ENCODE measurements around the gene PTPRS. TPM values are rescaled to one million over a fixed set of nuclear protein-coding genes. Genes with fewer than 3 reads are reported as not detected.

The PTPRS gene
- total RNA-seq, 1 donor from 2014 or later, result 163 TPM

- DNase-seq (ENCODE audit: low spot score), result no peak
Observed at GRCh38 chr19:5309438-5310204, 31.0 kb downstream of the PTPRS start.

- peak; percentile 90 for DNase-seq (ENCODE audit: low spot score)
Observed at GRCh38 chr19:5308451-5309437, 31.9 kb downstream of the PTPRS start.

GRCh38 chr19:5307655-5308054 is 33.0 kb downstream of the PTPRS start:
- DNase-seq (ENCODE audit: low spot score), result no peak

GRCh38 chr19:5305163-5305562 is 35.4 kb downstream of the PTPRS start:
- DNase-seq (ENCODE audit: low spot score), result no peak

GRCh38 chr19:5304486-5304885 is 36.1 kb downstream of the PTPRS start:
- DNase-seq (ENCODE audit: low spot score), result no peak

- no peak for DNase-seq (ENCODE audit: low spot score)
Observed at GRCh38 chr19:5303208-5303607, 37.4 kb downstream of the PTPRS start.

GRCh38 chr19:5302396-5302795 is 38.2 kb downstream of the PTPRS start:
- no peak for DNase-seq (ENCODE audit: low spot score)

- no peak for DNase-seq (ENCODE audit: low spot score)
Observed at GRCh38 chr19:5299137-5299536, 41.5 kb downstream of the PTPRS start.

GRCh38 chr19:5298471-5298901 is 42.1 kb downstream of the PTPRS start:
- peak; percentile 84 for DNase-seq (ENCODE audit: low spot score)

- no peak for DNase-seq (ENCODE audit: low spot score)
Observed at GRCh38 chr19:5297272-5297669, 43.3 kb downstream of the PTPRS start.

- no peak for DNase-seq (ENCODE audit: low spot score)
Observed at GRCh38 chr19:5296457-5297271, 43.9 kb downstream of the PTPRS start.

GRCh38 chr19:5296021-5296420 is 44.6 kb downstream of the PTPRS start:
- no peak for DNase-seq (ENCODE audit: low spot score)

GRCh38 chr19:5294403-5295160 is 46.0 kb downstream of the PTPRS start:
- DNase-seq (ENCODE audit: low spot score), result no peak

- DNase-seq (ENCODE audit: low spot score), result peak; percentile 64
Observed at GRCh38 chr19:5293612-5294378, 46.8 kb downstream of the PTPRS start.

- peak; percentile 70 for DNase-seq (ENCODE audit: low spot score)
Observed at GRCh38 chr19:5292822-5293611, 47.6 kb downstream of the PTPRS start.

GRCh38 chr19:5292453-5292821 is 48.2 kb downstream of the PTPRS start:
- DNase-seq (ENCODE audit: low spot score), result no peak

GRCh38 chr19:5291588-5292193 is 48.9 kb downstream of the PTPRS start:
- DNase-seq (ENCODE audit: low spot score), result no peak

Data from ureter (tissue), 1 donor.